Nephron (organoid): ENCODE measurements around the gene TACC3.

Source experiments
- H3K27ac Mint-ChIP-seq, 3 experiments: 2 replicates each; pipeline ENCODE4 v1.8.0; 2020; ENCODE audit warnings: mixed read lengths in 3 of 3, mild to moderate bottlenecking in 2 of 3, moderate library complexity in 1 of 3
- H3K27me3 Mint-ChIP-seq: 2 replicates; pipeline ENCODE4 v1.8.0; 2021; ENCODE audit warnings: low read depth, mild to moderate bottlenecking, moderate library complexity, mixed read lengths
- H3K36me3 Mint-ChIP-seq: 2 replicates; pipeline ENCODE4 v1.8.0; 2020; ENCODE audit warnings: low read depth, mixed read lengths
- H3K4me1 Mint-ChIP-seq: 2 replicates; pipeline ENCODE4 v1.8.0; 2020; ENCODE audit warnings: mixed read lengths
- H3K4me3 Mint-ChIP-seq, 3 experiments: 2 replicates each; pipeline ENCODE4 v1.8.0; 2020; ENCODE audit warnings: mild to moderate bottlenecking in 3 of 3, mixed read lengths in 3 of 3, moderate library complexity in 2 of 3
- H3K9me3 Mint-ChIP-seq: 2 replicates; pipeline ENCODE4 v1.8.0; 2020; ENCODE audit warnings: mixed read lengths
- TF ChIP-seq, protein P1 (sequence below), 3 experiments: fragments of 200-600 bp; sonication (generic); IDR thresholded peaks; one replicate each; pipeline ENCODE4 v1.5.0; 2021; ENCODE audit warnings: antibody characterized with exemption in 3 of 3; ENCODE audit not compliant: unreplicated experiment in 3 of 3

TACC3 gene

GRCh38 chr4:1788254-1788973 is 67.1 kb downstream of the TACC3 start:
- Mint-ChIP-seq H3K27ac (no peak overlapping the region), H3K27me3 (peaks cover 27% of the 10 kb centered on the region), H3K9me3 (no peaks in the 10 kb centered on the region), H3K4me3 (no peak overlapping the region), H3K4me1 (no peaks in the 10 kb centered on the region), H3K36me3 (no peaks in the 10 kb centered on the region)
- TF ChIP-seq, protein P1, sequence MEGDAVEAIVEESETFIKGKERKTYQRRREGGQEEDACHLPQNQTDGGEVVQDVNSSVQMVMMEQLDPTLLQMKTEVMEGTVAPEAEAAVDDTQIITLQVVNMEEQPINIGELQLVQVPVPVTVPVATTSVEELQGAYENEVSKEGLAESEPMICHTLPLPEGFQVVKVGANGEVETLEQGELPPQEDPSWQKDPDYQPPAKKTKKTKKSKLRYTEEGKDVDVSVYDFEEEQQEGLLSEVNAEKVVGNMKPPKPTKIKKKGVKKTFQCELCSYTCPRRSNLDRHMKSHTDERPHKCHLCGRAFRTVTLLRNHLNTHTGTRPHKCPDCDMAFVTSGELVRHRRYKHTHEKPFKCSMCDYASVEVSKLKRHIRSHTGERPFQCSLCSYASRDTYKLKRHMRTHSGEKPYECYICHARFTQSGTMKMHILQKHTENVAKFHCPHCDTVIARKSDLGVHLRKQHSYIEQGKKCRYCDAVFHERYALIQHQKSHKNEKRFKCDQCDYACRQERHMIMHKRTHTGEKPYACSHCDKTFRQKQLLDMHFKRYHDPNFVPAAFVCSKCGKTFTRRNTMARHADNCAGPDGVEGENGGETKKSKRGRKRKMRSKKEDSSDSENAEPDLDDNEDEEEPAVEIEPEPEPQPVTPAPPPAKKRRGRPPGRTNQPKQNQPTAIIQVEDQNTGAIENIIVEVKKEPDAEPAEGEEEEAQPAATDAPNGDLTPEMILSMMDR (IDR thresholded peaks at IDR 0.05; ENCODE audit: unreplicated experiment in 3 of 3) = no peak

- no peak overlapping the region for H3K27ac Mint-ChIP-seq
- TF ChIP-seq, protein P1 (IDR thresholded peaks at IDR 0.05; ENCODE audit: unreplicated experiment in 3 of 3) = no peak
- H3K9me3 Mint-ChIP-seq = no peaks in the 10 kb centered on the region
- no peaks in the 10 kb centered on the region for H3K36me3 Mint-ChIP-seq
- H3K4me3 Mint-ChIP-seq = no peak overlapping the region
- H3K27me3 Mint-ChIP-seq = peaks cover 32% of the 10 kb centered on the region
- H3K4me1 Mint-ChIP-seq = no peaks in the 10 kb centered on the region
These were observed 68.2 kb downstream of the TACC3 start for GRCh38 chr4:1789552-1789951.

DNA sequence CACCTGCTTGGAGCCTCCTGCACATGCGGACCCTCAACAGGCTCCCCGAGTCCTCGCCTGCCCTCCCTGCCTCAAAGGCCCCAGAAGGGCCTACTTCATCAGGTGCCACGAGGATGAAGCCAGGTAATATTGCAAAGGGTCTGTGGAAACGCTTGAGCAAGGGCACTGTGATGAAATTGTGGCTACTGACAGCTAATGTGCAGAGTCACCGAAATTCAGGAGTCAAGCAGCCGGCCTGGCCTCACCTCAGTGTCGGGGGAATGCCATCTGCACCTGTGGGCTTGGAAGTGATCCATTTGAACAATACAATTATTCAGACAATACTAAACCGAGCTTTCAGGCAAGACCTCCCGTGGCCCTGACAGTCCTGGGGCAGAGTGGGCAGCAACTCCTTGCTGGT is 68.7 kb downstream of the TACC3 start:
- Mint-ChIP-seq H3K9me3 (no peaks in the 10 kb centered on the region), H3K4me1 (no peaks in the 10 kb centered on the region), H3K27ac (no peak overlapping the region), H3K4me3 (no peak overlapping the region), H3K27me3 (peaks cover 32% of the 10 kb centered on the region), H3K36me3 (no peaks in the 10 kb centered on the region)
- TF ChIP-seq, protein P1 (IDR thresholded peaks at IDR 0.05; ENCODE audit: unreplicated experiment in 3 of 3) = no peak

- TF ChIP-seq, protein P1 (IDR thresholded peaks at IDR 0.05; ENCODE audit: unreplicated experiment in 3 of 3) = no peak
- H3K9me3 Mint-ChIP-seq = no peaks in the 10 kb centered on the region
These were observed 71.0 kb downstream of the TACC3 start for GRCh38 chr4:1792158-1792831.

DNA sequence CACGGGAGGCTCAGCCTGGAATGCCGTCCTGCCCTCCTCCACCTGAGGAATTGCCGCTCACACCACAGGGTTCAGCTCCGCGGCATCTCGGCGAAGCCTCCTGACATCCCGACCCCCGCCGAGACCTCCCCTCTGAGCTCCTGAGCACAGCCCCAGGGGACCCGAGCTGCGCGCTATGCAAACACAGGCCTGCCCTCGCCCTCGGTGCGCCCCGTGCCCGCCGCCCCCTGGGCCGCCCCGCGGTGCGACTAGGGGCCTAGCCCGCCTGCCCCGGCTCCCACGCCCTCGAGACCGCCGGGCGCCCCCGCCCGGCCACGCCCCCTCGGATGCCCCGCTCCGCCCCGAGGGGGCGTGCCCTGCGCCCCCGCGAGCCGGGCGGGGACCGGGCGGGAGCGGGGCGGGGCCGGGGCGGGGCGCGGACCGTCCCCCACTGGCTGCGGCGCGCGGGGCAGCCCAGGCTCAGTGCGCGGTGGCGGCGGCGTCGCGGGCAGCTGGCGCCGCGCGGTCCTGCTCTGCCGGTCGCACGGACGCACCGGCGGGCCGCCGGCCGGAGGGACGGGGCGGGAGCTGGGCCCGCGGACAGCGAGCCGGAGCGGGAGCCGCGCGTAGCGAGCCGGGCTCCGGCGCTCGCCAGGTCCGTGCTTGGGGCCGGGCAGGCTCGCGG is 71.6 kb downstream of the TACC3 start, which contains the start of gene FGFR3:
FGFR3 (plus strand) TSS at position 462 of the 664 bp plus-strand sequence. CDS start 642 bp downstream, outside the sequence.
- Mint-ChIP-seq H3K36me3 (no peaks in the 10 kb centered on the region), H3K4me3 (peak within 1 kb of the TSS; percentile 37 to 73 (median 69))

More at GRCh38 chr4:1792158-1792831, 71.0 kb downstream of the TACC3 start:
- Mint-ChIP-seq H3K4me1 (no peaks in the 10 kb centered on the region), H3K36me3 (no peaks in the 10 kb centered on the region), H3K27me3 (peaks cover 51% of the 10 kb centered on the region), H3K4me3 (peak overlapping the region in 2 of 3 experiments; percentile 48 to 57), H3K27ac (peak overlapping the region in 1 of 3 experiments; percentile 44)

More for the DNA sequence above, 71.6 kb downstream of the TACC3 start, which contains the start of gene FGFR3:
- Mint-ChIP-seq H3K9me3 (no peaks in the 10 kb centered on the region), H3K27me3 (peaks cover 53% of the 10 kb centered on the region), H3K27ac (peak within 1 kb of the TSS in 1 of 3 experiments; percentile 44), H3K4me1 (no peaks in the 10 kb centered on the region)
- TF ChIP-seq, protein P1 (IDR thresholded peaks at IDR 0.05; ENCODE audit: unreplicated experiment in 3 of 3) = no peak
